ENCODE results near the gene LINC01488. TPM values are rescaled to one million over a fixed set of nuclear protein-coding genes. Genes with fewer than 3 reads are reported as not detected.

The LINC01488 gene
- total and polyA plus RNA-seq, 2 experiments from 2014 or later: not detected

DNA sequence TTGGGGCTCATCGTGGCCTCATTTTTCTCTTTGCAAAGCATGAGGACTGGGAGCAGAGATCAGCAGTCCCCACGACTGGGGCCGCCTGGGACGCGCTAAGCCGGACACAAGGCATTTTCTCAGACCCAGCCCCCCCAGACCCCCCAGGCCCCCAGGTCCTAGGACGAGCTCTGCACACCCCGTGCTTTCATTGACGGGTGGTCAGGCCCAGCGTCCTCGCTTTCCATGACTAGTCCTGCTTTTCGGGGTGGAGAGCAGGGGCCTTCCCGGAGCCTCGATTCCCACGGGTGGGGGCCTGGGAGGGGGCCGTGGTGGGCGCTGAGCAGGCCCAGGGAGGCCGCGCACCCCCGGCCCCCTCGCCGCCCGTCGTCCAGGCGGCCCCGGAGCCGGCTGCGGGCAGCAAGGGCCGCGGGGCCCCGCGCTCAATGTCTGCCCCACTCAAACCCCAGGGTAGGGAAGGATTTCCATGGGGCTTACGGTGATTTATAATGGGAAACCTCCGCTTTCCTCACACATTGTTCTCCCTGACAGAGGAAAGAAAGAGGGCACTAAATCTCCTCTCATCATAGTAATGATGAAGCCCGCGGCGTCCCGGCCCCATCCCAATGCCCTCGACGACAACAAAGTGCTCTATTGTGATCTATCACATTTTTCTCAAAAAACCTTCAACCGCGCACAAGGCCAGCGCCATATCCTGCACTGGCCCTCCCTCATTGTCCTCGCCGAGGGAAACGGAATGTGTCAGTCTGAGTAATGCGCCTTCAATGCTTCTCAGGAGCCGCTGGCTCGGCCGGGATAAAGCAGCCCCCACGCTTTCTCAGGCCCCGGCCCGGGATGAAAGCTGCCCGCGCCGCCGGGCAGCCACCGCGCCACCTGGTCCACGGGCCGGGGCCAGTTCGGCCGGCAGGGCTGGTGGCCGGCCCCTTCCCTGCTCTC, 10.4 kb upstream of the LINC01488 start:
- Histone ChIP-seq H3K4me3 (no peak overlapping the region), H3F3A (replicated peaks; ENCODE audit: low read depth) (no peaks in the 10 kb centered on the region)

More for the DNA sequence above, 10.4 kb upstream of the LINC01488 start:
- Histone ChIP-seq H3K27ac (ENCODE audit: low read depth) (no peak overlapping the region), H3K4me2 (no peak overlapping the region), H3K79me2 (replicated peaks; ENCODE audit: insufficient read depth) (no peaks in the 10 kb centered on the region), H4K20me1 (replicated peaks; ENCODE audit: insufficient read depth) (no peaks in the 10 kb centered on the region), H3K27me3 (ENCODE audit: insufficient read depth) (no peaks in the 10 kb centered on the region), H2AFZ (peak overlapping the region; percentile 63; the same call in 1 of the 2 replicates), H3K9me2 (ENCODE audit: insufficient read depth) (no peaks in the 10 kb centered on the region), H3K4me1 (ENCODE audit: insufficient read depth) (peaks cover 11% of the 10 kb centered on the region), H3K36me3 (ENCODE audit: insufficient read depth) (no peaks in the 10 kb centered on the region)
- TF ChIP-seq ZNF331 (CRISPR knock-in tag; IDR thresholded peaks at IDR 0.05; ENCODE audit: low read depth): no peak
- TF ChIP-seq JUNB (IDR thresholded peaks at IDR 0.05; ENCODE audit: unreplicated experiment): no peak
- no peak for TF ChIP-seq CREB1 (CRISPR knock-in tag; IDR thresholded peaks at IDR 0.05; ENCODE audit: low read depth)
- no peak for TF ChIP-seq ZNF462 (CRISPR knock-in tag; IDR thresholded peaks at IDR 0.05)
- Mint-ChIP-seq H3K27me3 (ENCODE audit: insufficient read depth, low read depth, poor library complexity) (peaks cover 26% of the 10 kb centered on the region), H3K27ac (no peak overlapping the region), H3K4me3 (no peak overlapping the region), H3K9me3 (peaks cover 8% of the 10 kb centered on the region; the same call in 2 of the 3 replicates), H3K4me1 (peaks cover 16% of the 10 kb centered on the region), H3K36me3 (ENCODE audit: low read depth) (peaks cover 4% of the 10 kb centered on the region; the same call in 1 of the 3 replicates)
- DNase-seq (ENCODE audit: low spot score) (peak; percentile 37), ATAC-seq (peak; percentile 19)
